ENCODE measurements around the gene KCNC1. TPM values are rescaled to one million over a fixed set of nuclear protein-coding genes. Genes with fewer than 3 reads are reported as not detected.

KCNC1 gene
- total and polyA plus RNA-seq, 2 of the 13 experiments (the other 11 are each of a cell fraction or from before 2014, with no cell fraction given) = 0.01 to 0.04 TPM

DNA sequence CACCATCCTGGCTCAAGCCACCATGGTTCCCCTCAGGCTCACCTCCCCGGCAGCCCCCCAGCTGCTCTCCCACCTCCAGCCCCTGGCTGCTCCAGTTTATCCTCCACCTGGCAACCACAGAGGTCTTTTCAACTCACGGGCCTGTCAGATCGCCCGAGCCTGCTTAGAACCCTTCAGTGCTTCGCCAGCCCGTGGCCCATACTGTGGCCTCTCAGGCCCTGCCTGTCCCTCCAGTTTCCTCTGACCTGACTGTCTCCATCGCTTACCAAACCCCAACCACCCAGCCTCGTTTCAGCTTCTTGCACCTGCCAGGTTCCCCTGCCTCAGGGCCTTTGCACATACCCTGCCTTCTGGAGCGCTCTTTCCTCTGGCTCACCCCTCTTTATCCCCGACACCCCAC is 6.9 kb downstream of the KCNC1 start:
- no peak overlapping the region for H3K4me3 ChIP-seq (replicated peaks in 1 of 3; ENCODE audit: insufficient read depth in 1 of 3, low read depth in 2 of 3, low read length in 3 of 3)
- ChIA-PET CTCF (ENCODE audit: low intra/inter-chr PET ratio, low total read pairs) (no interaction called here), POLR2A (no interaction called here)
- intact Hi-C loops (cut with micrococcal nuclease; ENCODE audit: unreplicated experiment) (no loop called here), in situ Hi-C loops (cut with HindIII; ENCODE audit: extremely low pct_ligation_motif_present, low pct_unique_long_range_greater_than_20kb) (no loop called here)
- BruUV-seq (replicated peaks) = no TSS peak
- 49% methylated on average over 10 of the region's 10 CpGs for WGBS (ENCODE audit: low lambda C conversion rate)
- no peak overlapping the region for H2AFZ ChIP-seq (ENCODE audit: low read length)
- H3K79me2 ChIP-seq (ENCODE audit: insufficient read depth, low read length) = no peaks in the 10 kb centered on the region
- peaks cover 2 to 47% of the 10 kb centered on the region in 2 experiments; a peak in 3 of 5 replicates for H3K27me3 ChIP-seq (ENCODE audit: control insufficient read depth in 1 of 2, insufficient read depth in 2 of 2, low read length in 2 of 2)
- DNase-seq (ENCODE audit: low spot score) (no peak), ATAC-seq (no peak), FAIRE-seq (no peak)
- H4K20me1 ChIP-seq (ENCODE audit: insufficient read depth, low read length) = no peaks in the 10 kb centered on the region; the same call in 1 of the 2 replicates
- H3K9me3 ChIP-seq (ENCODE audit: low read length) = no peaks in the 10 kb centered on the region
- TF ChIP-seq TGIF2 (CRISPR knock-in tag; IDR thresholded peaks at IDR 0.05) (no peak), RFX3 (CRISPR knock-in tag; IDR thresholded peaks at IDR 0.05) (no peak), ZUFSP (CRISPR knock-in tag; IDR thresholded peaks at IDR 0.05; ENCODE audit: borderline replicate concordance) (no peak), EHMT2 (IDR thresholded peaks at IDR 0.05; ENCODE audit: borderline replicate concordance, low read depth, low read length) (no peak), E2F2 (CRISPR knock-in tag; IDR thresholded peaks at IDR 0.05; ENCODE audit: borderline replicate concordance) (no peak), ATF4 (CRISPR knock-in tag; IDR thresholded peaks at IDR 0.05) (no peak), MAFK (conservative IDR thresholded peaks at IDR 0.05 in 1 of 2, IDR thresholded peaks at IDR 0.05 in 1 of 2; ENCODE audit: low read length in 2 of 2) (no peak)
- TF ChIP-seq, protein P1, sequence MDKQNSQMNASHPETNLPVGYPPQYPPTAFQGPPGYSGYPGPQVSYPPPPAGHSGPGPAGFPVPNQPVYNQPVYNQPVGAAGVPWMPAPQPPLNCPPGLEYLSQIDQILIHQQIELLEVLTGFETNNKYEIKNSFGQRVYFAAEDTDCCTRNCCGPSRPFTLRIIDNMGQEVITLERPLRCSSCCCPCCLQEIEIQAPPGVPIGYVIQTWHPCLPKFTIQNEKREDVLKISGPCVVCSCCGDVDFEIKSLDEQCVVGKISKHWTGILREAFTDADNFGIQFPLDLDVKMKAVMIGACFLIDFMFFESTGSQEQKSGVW (CRISPR knock-in tag; IDR thresholded peaks at IDR 0.05; ENCODE audit: borderline replicate concordance) = no peak
- TF ChIP-seq, protein P2, sequence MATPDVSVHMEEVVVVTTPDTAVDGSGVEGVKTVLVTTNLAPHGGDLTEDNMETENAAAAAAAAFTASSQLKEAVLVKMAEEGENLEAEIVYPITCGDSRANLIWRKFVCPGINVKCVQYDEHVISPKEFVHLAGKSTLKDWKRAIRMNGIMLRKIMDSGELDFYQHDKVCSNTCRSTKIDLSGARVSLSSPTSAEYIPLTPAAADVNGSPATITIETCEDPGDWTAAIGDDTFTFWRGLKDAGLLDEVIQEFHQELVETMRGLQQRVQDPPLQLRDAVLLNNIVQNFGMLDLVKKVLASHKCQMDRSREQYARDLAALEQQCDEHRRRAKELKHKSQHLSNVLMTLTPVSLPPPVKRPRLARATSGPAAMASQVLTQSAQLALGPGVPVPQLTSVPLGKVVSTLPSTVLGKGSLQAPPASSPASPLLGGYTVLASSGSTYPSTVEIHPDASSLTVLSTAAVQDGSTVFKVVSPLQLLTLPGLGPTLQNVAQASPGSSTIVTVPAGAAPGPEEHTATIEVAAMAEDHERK (CRISPR knock-in tag; IDR thresholded peaks at IDR 0.05; ENCODE audit: low read depth) = no peak
- no peaks in the 10 kb centered on the region for H3K36me3 ChIP-seq (replicated peaks in 1 of 2; ENCODE audit: control insufficient read depth in 1 of 2, insufficient read depth in 2 of 2, low read length in 2 of 2)
- H3K27ac ChIP-seq (ENCODE audit: extremely low read length, insufficient read depth, low read length) = no peak overlapping the region
- H3K4me1 ChIP-seq (ENCODE audit: insufficient read depth, low read length) = peaks cover 9% of the 10 kb centered on the region
- no peak overlapping the region for H3K4me2 ChIP-seq (ENCODE audit: low read depth, low read length)
- no peak overlapping the region for H3K9ac ChIP-seq (ENCODE audit: insufficient read depth, low read depth, low read length)

All from HepG2 (cell line).